Prostate gland (tissue), 2 donors: ENCODE measurements around the gene SPDEF. TPM values are rescaled to one million over a fixed set of nuclear protein-coding genes. Genes with fewer than 3 reads are reported as not detected.
A peak's percentile ranks its signal among the peaks of the same experiment; 100 is the strongest.

Experiments
- DNase-seq: peaks from one replicate; pipeline ENCODE4 v3.0.0-alpha.2; 2019; ENCODE audit warnings: low spot score
- H3K27ac ChIP-seq, 2 donors: fragments of 200-600 bp; sonication (generic); 2 replicates each; pipeline ENCODE4 v1.5.1; 2017 to 2019
- H3K27me3 ChIP-seq: fragments of 200-600 bp; sonication (generic); replicated peaks from 2 replicates; pipeline ENCODE4 v1.5.1; 2019; ENCODE audit not compliant: insufficient read depth
- H3K36me3 ChIP-seq, 2 donors: fragments of 200-600 bp; sonication (generic); 1 replicate in 1 of 2; 2 replicates in 1 of 2; pipeline versions ENCODE4 v1.5.1 to v1.8.1; 2017 to 2019
- H3K4me1 ChIP-seq: fragments of 200-600 bp; sonication (generic); replicated peaks from 2 replicates; pipeline ENCODE4 v1.5.1; 2019
- H3K4me3 ChIP-seq, 2 donors: fragments of 200-600 bp; sonication (generic); 2 replicates each; pipeline ENCODE4 v1.5.1; 2017 to 2019
- H3K9me3 ChIP-seq: fragments of 200-600 bp; sonication (generic); 2 replicates; pipeline ENCODE4 v1.5.1; 2017
- POLR2A ChIP-seq: fragments of 450-650 bp; IDR thresholded peaks from one replicate; pipeline ENCODE4 v1.6.1; 2016; ENCODE audit warnings: antibody characterized with exemption, mild to moderate bottlenecking
- POLR2AphosphoS5 ChIP-seq: sonication (generic); formaldehyde crosslinking; IDR thresholded peaks from one replicate; pipeline ENCODE4 v1.6.1; 2017; ENCODE audit warnings: antibody characterized with exemption
- WGBS: methylation state at CpG from one replicate; pipeline ENCODE4 v1.1.5; 2018; 5-methylcytosine and 5-hydroxymethylcytosine counted together
- intact Hi-C: fragments of 100-400 bp; cut with DNase I; formaldehyde crosslinking; loops from one replicate; pipeline ENCODE4 v1.14.2; 2022
- total RNA-seq, 2 donors: library from RNA; depleted of rRNA; stranded (reverse); fragments of >200 nt; gene quantifications; one replicate each; pipeline ENCODE4 v1.1.0, GENCODE V29; 2016
- TF ChIP-seq, protein P1 (sequence below), 4 experiments: fragments of 200-600 bp in 2 of 4; fragments of 450-650 bp in 2 of 4; sonication (generic) in 2 of 4; IDR thresholded peaks; 1 replicate in 3 of 4; 2 replicates in 1 of 4; pipeline ENCODE4 v1.5.1; 2016 to 2019; ENCODE audit warnings: antibody characterized with exemption in 4 of 4, mild to moderate bottlenecking in 2 of 4, moderate library complexity in 2 of 4

SPDEF gene
- total RNA-seq, 2 donors from 2014 or later: 165 to 738 TPM

- 91% methylated on average over 8 of the region's 8 CpGs for WGBS
- no peak for DNase-seq
These were observed 4.4 kb downstream of the SPDEF start for GRCh38 chr6:34551720-34552119.

DNA sequence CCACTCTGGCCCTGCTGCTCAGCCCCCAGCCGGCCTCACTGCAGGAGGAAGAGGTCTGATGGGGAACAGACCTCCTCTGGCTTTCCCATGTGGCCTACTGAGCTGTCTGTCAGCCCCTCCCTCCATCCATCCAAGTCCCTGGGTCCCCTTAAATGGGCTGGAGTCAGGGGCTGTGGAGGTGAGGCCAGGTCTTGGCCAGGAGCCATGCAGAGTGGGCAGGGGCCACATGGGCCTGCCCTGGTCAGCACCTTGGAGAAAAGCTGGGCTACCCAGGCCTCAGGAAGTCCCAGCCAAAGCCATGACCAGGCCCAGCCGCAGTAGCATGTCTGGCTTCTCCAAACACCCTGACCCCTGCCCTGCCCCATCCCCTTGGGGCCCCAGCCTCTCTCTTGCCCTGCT, 6.3 kb downstream of the SPDEF start:
- Histone ChIP-seq H3K4me3 (no peak overlapping the region), H3K36me3 (no peaks in the 10 kb centered on the region), H3K27me3 (no peaks in the 10 kb centered on the region), H3K9me3 (no peaks in the 10 kb centered on the region), H3K4me1 (peaks cover 49% of the 10 kb centered on the region), H3K27ac (peak overlapping the region; percentile 86 to 90)
- WGBS: 79% methylated on average over 2 of the region's 2 CpGs
- no peak for DNase-seq
- intact Hi-C loops: no loop called here
- TF ChIP-seq POLR2A (no peak), POLR2AphosphoS5 (no peak)
- TF ChIP-seq, protein P1, sequence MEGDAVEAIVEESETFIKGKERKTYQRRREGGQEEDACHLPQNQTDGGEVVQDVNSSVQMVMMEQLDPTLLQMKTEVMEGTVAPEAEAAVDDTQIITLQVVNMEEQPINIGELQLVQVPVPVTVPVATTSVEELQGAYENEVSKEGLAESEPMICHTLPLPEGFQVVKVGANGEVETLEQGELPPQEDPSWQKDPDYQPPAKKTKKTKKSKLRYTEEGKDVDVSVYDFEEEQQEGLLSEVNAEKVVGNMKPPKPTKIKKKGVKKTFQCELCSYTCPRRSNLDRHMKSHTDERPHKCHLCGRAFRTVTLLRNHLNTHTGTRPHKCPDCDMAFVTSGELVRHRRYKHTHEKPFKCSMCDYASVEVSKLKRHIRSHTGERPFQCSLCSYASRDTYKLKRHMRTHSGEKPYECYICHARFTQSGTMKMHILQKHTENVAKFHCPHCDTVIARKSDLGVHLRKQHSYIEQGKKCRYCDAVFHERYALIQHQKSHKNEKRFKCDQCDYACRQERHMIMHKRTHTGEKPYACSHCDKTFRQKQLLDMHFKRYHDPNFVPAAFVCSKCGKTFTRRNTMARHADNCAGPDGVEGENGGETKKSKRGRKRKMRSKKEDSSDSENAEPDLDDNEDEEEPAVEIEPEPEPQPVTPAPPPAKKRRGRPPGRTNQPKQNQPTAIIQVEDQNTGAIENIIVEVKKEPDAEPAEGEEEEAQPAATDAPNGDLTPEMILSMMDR (IDR thresholded peaks at IDR 0.05): no peak

More at GRCh38 chr6:34551720-34552119, 4.4 kb downstream of the SPDEF start:
- H3K27ac ChIP-seq: peak overlapping the region; percentile 86 to 90
- no peaks in the 10 kb centered on the region for H3K9me3 ChIP-seq
- H3K36me3 ChIP-seq: no peaks in the 10 kb centered on the region
- TF ChIP-seq POLR2AphosphoS5: no peak
- no peak for TF ChIP-seq POLR2A
- TF ChIP-seq, protein P1 (IDR thresholded peaks at IDR 0.05): no peak
- peak overlapping the region in 1 of 2 donors; percentile 61 for H3K4me3 ChIP-seq
- peaks cover 30% of the 10 kb centered on the region for H3K4me1 ChIP-seq
- no peaks in the 10 kb centered on the region for H3K27me3 ChIP-seq
- intact Hi-C loops: no loop called here

DNA sequence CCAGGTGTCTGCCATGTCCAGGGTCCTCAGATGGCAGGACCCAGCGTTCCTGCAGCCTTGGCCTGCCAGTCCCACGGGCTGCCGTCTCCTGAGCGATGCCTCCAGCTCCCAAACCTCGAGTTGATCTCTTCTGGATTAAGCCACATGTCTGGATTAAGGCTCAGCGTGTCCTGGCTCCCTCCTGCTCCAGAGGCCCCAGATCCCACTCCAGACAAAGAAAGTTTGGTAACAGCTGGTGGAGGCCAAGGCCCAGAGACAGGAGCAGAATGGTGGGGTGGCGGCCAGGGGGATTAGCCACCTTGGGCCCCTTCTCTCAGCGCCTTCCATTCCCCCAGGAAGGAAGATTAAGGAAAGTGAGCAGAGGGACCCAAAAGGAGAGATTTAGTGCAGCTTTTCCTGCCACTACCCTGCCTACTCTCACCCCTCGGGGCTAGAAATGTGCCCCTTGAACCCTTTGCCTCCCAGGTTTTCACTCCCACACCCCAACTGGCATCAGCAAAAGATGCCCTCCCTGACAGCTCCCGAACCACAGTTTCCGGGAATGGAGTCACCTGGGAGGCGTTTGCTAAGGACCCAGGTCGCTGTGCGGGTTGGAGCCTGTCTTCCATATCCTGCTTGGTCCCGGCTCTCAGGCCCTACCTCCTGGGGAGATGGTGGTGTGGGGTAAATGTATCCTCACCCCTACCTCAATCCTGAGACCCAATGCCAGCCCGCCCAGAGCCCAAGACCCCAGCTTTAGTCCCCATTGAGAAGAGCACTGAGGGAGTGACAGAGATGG, 6.9 kb downstream of the SPDEF start:
- no peaks in the 10 kb centered on the region for H3K27me3 ChIP-seq
- H3K27ac ChIP-seq: peak overlapping the region; percentile 86 to 90
- H3K9me3 ChIP-seq: no peaks in the 10 kb centered on the region
- H3K36me3 ChIP-seq: no peaks in the 10 kb centered on the region
- TF ChIP-seq, protein P1 (IDR thresholded peaks at IDR 0.05): no peak
- no peak for TF ChIP-seq POLR2AphosphoS5
- TF ChIP-seq POLR2A: no peak
- intact Hi-C loops: no loop called here
- no peak overlapping the region for H3K4me3 ChIP-seq
- DNase-seq: no peak
- peaks cover 49% of the 10 kb centered on the region for H3K4me1 ChIP-seq
- 78% methylated on average over 15 of the region's 16 CpGs for WGBS

GRCh38 chr6:34547701-34548644, 8.2 kb downstream of the SPDEF start:
- no peaks in the 10 kb centered on the region for H3K36me3 ChIP-seq
- H3K4me1 ChIP-seq: peaks cover 49% of the 10 kb centered on the region
- peak; percentile 56 for DNase-seq
- intact Hi-C loops: no loop called here
- H3K27me3 ChIP-seq: no peaks in the 10 kb centered on the region
- WGBS: 57% methylated on average over 11 of the region's 11 CpGs
- peak overlapping the region; percentile 86 to 90 for H3K27ac ChIP-seq
- no peak for TF ChIP-seq POLR2A
- peak; percentile 21 for TF ChIP-seq POLR2AphosphoS5
- no peaks in the 10 kb centered on the region for H3K9me3 ChIP-seq
- no peak overlapping the region for H3K4me3 ChIP-seq

- no peak overlapping the region for H3K4me3 ChIP-seq
These were observed 9.4 kb downstream of the SPDEF start for GRCh38 chr6:34546551-34547321.

More at GRCh38 chr6:34546551-34547321, 9.4 kb downstream of the SPDEF start:
- no peaks in the 10 kb centered on the region for H3K27me3 ChIP-seq
- intact Hi-C loops: no loop called here
- H3K9me3 ChIP-seq: no peaks in the 10 kb centered on the region
- H3K4me1 ChIP-seq: peaks cover 44% of the 10 kb centered on the region
- WGBS: 11% methylated on average over 11 of the region's 11 CpGs
- H3K27ac ChIP-seq: peak overlapping the region; percentile 86 to 90
- H3K36me3 ChIP-seq: no peaks in the 10 kb centered on the region
- TF ChIP-seq POLR2AphosphoS5 (peak; percentile 23), POLR2A (no peak)
- TF ChIP-seq, protein P1 (IDR thresholded peaks at IDR 0.05): peak in 2 of 4 experiments; percentile 13 to 29
- DNase-seq: peak; percentile 82
